ENCODE measurements around the gene DMBT1.

DNA sequence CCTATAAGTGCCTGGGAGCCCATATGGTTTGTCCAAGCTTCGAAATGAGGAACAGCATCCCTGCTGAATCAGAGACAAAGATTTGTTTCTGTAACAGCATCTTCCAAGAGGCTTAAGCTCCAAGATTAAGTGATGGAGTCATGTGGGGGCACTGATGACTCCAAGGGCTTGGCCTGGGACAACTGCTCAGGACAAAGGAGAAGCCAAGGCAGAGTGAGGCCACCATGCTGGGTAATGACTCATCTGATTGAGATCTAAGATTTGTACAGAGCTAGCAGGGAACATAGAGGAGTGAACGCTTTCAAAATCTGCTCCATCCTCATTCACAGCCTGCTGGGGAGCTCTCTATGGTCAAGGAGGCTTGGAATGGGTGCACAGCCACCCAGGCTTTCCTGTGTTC, 89.8 kb downstream of the DMBT1 start:
- TF ChIP-seq, protein P1, sequence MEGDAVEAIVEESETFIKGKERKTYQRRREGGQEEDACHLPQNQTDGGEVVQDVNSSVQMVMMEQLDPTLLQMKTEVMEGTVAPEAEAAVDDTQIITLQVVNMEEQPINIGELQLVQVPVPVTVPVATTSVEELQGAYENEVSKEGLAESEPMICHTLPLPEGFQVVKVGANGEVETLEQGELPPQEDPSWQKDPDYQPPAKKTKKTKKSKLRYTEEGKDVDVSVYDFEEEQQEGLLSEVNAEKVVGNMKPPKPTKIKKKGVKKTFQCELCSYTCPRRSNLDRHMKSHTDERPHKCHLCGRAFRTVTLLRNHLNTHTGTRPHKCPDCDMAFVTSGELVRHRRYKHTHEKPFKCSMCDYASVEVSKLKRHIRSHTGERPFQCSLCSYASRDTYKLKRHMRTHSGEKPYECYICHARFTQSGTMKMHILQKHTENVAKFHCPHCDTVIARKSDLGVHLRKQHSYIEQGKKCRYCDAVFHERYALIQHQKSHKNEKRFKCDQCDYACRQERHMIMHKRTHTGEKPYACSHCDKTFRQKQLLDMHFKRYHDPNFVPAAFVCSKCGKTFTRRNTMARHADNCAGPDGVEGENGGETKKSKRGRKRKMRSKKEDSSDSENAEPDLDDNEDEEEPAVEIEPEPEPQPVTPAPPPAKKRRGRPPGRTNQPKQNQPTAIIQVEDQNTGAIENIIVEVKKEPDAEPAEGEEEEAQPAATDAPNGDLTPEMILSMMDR (conservative IDR thresholded peaks at IDR 0.05; ENCODE audit: low read depth, low read length) = no peak
- TF ChIP-seq EZH2 (IDR thresholded peaks at IDR 0.05; ENCODE audit: low read length, unreplicated experiment) = no peak

All from PC-3 (cell line).